Suppressor macrophage (primary cell): ENCODE results near the gene CDY2B.
"Not testable (repeated sequence)": the region's sequence is repeated elsewhere in the genome, so short reads cannot be mapped to it uniquely, and the experiment has no call there.

Experiments used
- DNase-seq, 4 experiments: peaks; one replicate each; pipeline ENCODE4 v3.0.0-alpha.2; 2020 to 2022
- total RNA-seq, 17 experiments: gene quantifications; one replicate each; lab custom pipeline; 2026; ENCODE audit warnings: mixed read lengths in 6 of 17, inconsistent platforms in 3 of 17; lab: John Stamatoyannopoulos, UW

Gene CDY2B, protein sequence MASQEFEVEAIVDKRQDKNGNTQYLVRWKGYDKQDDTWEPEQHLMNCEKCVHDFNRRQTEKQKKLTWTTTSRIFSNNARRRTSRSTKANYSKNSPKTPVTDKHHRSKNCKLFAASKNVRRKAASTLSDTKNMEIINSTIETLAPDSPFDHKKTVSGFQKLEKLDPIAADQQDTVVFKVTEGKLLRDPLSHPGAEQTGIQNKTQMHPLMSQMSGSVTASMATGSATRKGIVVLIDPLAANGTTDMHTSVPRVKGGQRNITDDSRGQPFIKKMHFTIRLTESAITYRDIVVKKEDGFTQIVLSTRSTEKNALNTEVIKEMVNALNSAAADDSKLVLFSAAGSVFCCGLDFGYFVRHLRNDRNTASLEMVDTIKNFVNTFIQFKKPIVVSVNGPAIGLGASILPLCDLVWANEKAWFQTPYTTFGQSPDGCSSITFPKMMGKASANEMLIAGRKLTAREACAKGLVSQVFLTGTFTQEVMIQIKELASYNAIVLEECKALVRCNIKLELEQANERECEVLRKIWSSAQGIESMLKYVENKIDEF
- total RNA-seq: 0 reads per million in 17 experiments

GRCh38 chrY:17880120-17880519 lies at the start of gene CDY2B:
CDY2B (minus strand) TSS chrY:17880220; CDS start chrY:17879892, 328 bp downstream.
- DNase-seq: not testable (repeated sequence)

GRCh38 chrY:17908009-17908408 lies 28.0 kb upstream of the CDY2B start:
- DNase-seq: not testable (repeated sequence)

- not testable (repeated sequence) for DNase-seq
These were observed 27.3 kb upstream of the CDY2B start for GRCh38 chrY:17907351-17907750.

GRCh38 chrY:17881697-17882096 lies 1.7 kb upstream of the CDY2B start:
- DNase-seq: not testable (repeated sequence)

GRCh38 chrY:17876767-17877166 lies 3.3 kb downstream of the CDY2B start:
- not testable (repeated sequence) for DNase-seq

GRCh38 chrY:17875401-17875800 lies 4.6 kb downstream of the CDY2B start:
- not testable (repeated sequence) for DNase-seq

DNA sequence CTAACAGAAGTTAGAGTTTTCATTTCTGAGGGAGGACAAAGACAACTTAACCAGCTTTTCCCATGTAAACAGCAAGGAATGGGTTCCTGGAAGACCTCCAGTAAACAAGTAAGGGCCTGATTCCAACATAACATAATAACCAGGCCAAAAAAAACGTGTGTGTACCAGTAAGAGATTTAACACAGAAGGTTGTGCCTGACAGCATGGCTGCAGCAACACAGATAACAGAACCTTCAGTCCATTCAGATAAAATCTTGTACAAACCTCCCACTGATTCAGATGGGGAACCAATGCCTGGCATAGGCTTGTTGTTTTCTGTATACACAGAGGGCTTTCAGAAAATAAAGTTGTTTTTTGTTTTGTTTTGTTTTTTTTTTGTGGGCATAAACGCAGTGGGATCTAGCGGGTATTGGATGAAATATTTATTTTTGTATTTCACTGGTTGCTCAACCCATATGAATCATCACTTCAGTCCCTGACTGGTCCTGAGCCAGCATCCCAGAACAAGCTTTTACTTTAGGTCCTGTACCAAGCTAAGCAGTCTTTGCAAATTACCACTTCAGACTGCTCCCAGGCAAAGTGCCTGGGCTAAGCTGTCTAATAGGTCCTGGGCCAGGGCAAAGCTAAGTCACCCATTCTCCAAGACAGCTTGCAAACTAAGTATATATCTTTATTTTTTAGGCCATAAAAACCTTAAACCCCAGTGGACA lies 8.7 kb downstream of the CDY2B start:
- not testable (repeated sequence) for DNase-seq

GRCh38 chrY:17870737-17871136 lies 9.3 kb downstream of the CDY2B start:
- DNase-seq: not testable (repeated sequence)

DNA sequence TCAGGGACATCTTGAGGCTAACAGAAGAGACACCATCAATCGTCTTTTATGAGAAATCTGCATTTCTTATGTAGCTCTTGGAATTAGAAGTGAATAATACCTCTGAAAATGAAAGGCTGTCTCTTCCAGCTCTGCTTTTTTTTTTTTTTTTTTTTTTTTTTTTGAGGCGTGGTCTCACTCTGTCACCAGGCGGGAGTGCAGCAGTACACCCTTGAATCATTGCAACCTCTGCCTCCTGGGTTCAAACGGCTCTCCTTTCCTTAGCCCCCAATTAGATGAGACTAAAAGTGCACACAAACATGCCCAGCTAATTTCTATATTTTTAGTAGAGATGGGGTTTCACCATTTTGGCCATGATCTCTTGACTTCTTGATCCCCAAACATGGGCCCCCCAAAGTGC lies 12.2 kb downstream of the CDY2B start:
- DNase-seq: not testable (repeated sequence)

- DNase-seq: not testable (repeated sequence)
These were observed 19.4 kb downstream of the CDY2B start for GRCh38 chrY:17860634-17861033.

DNA sequence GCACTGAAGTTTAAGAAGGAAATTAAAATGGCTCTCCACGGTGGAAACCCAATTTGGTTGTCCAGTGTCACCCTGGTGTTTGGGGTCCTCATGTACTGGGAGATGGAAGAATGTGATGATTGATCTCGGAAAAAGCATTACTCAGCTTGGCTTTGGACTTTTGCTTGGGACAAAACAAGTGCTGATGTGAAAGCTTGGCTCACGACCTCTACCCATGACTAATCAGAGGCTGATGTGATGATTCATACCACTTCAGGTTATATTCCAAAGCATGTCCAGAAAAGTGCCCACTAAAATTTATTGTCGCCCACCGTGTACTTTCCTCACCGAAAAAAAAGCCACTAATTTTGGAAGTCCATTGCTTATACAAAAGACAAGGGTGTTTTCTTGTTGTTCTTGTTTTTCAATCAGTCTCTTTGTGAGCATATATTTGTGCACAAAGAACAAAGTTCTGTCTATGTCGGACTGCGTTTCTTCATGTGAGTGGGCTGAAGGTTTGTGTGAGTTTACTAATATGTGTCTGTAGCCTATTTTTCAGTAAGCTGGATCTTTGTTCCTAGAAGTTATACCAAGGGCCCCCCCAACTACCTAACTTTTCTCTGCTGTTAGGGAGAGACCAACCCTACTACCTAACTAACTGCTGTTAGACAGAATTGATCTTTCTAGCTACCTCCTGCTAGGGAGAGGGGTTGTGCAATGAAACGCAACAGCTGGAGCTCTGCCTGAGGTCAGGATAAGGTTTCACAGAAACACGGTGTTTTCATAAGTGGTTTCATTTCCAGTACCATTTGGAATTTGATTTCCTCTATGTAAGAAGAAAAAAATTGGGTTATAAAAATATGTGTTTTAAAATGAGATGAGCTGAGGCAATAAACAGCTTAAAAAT lies 22.8 kb downstream of the CDY2B start:
- not testable (repeated sequence) for DNase-seq

DNA sequence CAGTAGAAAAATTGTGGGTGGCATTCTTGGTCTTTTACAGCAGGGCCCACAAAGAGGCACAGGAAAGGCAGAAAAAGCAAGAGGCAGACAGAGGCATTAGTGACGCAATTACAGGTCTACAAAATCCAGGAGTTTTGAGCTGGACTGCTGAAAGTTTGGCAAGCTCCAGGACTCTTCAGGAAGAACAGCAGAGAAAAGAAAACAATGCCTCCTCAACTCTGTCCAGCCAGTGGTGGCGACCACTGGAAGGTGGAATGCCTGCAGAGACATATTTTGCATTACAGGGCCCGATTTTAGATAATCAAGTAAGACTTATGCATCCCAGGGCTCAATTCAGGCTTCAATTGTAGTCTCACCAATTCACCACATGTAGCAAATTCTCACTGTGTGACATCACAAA lies 23.5 kb downstream of the CDY2B start:
- DNase-seq: not testable (repeated sequence)

DNA sequence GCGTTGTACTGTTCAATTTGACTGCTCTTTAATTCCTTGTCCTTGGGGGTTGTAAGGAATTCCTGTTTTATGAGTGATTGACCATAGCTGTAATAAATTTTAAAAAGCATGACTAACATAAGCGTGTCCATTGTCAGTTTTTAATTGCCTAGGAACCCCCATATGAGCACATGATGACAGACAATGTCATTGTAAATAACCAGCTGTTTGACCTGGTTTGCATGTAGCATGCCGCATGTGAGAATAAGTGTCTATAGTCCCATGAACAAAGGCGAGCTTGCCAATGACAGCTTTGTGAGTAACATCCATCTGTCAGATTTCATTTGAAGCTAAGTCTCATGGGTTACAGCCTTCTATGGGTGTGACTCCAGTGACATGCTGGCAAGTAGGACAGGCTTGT lies 30.9 kb downstream of the CDY2B start:
- DNase-seq: not testable (repeated sequence)

GRCh38 chrY:17832149-17832548 lies 47.9 kb downstream of the CDY2B start:
- not testable (repeated sequence) for DNase-seq
